ENCODE results near the gene CYP19A1.

DNA sequence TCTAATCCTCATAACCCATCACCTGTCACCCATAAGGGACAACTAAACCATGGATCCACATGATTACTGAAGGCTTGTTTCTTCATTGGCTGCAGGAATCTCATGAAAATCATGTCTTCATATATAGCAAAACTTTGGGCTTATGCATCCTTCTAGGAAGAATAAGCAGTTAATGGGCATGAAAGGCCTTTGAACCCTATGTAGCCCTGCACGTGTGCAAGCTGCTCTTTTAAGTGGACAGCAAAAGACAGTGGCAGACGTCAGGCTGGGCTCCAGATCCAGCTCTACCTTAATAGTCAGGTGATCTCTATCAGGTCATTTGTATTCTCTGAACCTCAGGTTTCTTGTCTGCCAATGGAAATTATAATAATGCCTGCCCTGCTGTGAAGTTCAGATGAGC lies 18.9 kb downstream of the CYP19A1 start:
- TF ChIP-seq, protein P1, sequence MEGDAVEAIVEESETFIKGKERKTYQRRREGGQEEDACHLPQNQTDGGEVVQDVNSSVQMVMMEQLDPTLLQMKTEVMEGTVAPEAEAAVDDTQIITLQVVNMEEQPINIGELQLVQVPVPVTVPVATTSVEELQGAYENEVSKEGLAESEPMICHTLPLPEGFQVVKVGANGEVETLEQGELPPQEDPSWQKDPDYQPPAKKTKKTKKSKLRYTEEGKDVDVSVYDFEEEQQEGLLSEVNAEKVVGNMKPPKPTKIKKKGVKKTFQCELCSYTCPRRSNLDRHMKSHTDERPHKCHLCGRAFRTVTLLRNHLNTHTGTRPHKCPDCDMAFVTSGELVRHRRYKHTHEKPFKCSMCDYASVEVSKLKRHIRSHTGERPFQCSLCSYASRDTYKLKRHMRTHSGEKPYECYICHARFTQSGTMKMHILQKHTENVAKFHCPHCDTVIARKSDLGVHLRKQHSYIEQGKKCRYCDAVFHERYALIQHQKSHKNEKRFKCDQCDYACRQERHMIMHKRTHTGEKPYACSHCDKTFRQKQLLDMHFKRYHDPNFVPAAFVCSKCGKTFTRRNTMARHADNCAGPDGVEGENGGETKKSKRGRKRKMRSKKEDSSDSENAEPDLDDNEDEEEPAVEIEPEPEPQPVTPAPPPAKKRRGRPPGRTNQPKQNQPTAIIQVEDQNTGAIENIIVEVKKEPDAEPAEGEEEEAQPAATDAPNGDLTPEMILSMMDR (IDR thresholded peaks at IDR 0.05) = no peak
- TF ChIP-seq EZH2 (IDR thresholded peaks at IDR 0.05) (no peak), EZH2phosphoT487 (IDR thresholded peaks at IDR 0.05) (no peak)
